HG03097 (cell line): ENCODE results near the gene PLCH1.

Experiments used
- ATAC-seq: cut with Tn5 transposase; IDR thresholded peaks from one replicate; pipeline ENCODE4 v1.9.1; 2021; ENCODE audit not compliant: unreplicated experiment, low FRiP score

Gene PLCH1

DNA sequence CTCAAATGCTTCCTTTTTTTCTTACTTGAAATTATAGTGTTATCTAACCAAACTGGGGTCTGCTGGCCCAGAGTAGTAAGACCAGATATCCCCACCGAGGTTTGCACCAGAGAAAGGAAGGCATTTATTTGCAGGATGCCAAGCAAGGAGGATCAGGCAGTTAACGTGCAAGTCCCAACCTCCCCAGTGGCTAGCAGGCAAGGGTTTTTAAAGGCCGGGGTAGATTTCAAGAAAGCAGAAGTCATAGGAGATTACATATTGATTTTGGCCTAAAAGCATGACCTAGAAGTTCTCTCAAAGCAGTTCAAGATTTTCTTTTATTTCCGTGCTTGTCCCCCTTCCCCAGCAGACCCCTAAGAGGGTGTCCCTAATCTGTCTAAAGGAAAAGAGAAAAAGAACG lies 418.6 kb downstream of the PLCH1 start:
- ATAC-seq: no peak
